Suprapubic skin (tissue), 4 donors: ENCODE results near the gene GGCX. TPM values are rescaled to one million over a fixed set of nuclear protein-coding genes. Genes with fewer than 3 reads are reported as not detected.
A peak's percentile ranks its signal among the peaks of the same experiment; 100 is the strongest.

Experiments used
- DNase-seq, 2 donors: peaks; one replicate each; pipeline ENCODE4 v3.0.0-alpha.2; 2019; ENCODE audit warnings: low spot score in 2 of 2
- H3K27ac ChIP-seq: fragments of 200-600 bp; sonication (generic); one replicate; pipeline ENCODE4 v1.5.1; 2019
- H3K27me3 ChIP-seq: fragments of 200-600 bp; sonication (generic); one replicate; pipeline ENCODE4 v1.5.1; 2019
- H3K36me3 ChIP-seq: fragments of 200-600 bp; sonication (generic); one replicate; pipeline ENCODE4 v1.5.1; 2019
- H3K4me1 ChIP-seq: fragments of 200-600 bp; sonication (generic); one replicate; pipeline ENCODE4 v1.5.1; 2019
- H3K4me3 ChIP-seq: fragments of 200-600 bp; sonication (generic); one replicate; pipeline ENCODE4 v1.5.1; 2019; ENCODE audit warnings: mild to moderate bottlenecking
- H3K9me3 ChIP-seq: fragments of 200-600 bp; sonication (generic); one replicate; pipeline ENCODE4 v1.5.1; 2019
- CTCF ChIP-seq, 2 donors: fragments of 200-600 bp in 1 of 2; fragments of 450-650 bp in 1 of 2; sonication (generic) in 1 of 2; IDR thresholded peaks; one replicate each; pipeline ENCODE4 v1.5.1; 2016 to 2019; ENCODE audit warnings: antibody characterized with exemption in 2 of 2, mild to moderate bottlenecking in 1 of 2, moderate library complexity in 1 of 2
- EP300 ChIP-seq: sonication (generic); formaldehyde crosslinking; IDR thresholded peaks from one replicate; pipeline ENCODE4 v1.6.1; 2017; ENCODE audit warnings: antibody characterized with exemption
- POLR2A ChIP-seq, 2 donors: fragments of 450-650 bp; IDR thresholded peaks; one replicate each; pipeline ENCODE4 v1.6.1; 2017; ENCODE audit warnings: antibody characterized with exemption in 2 of 2, mild to moderate bottlenecking in 2 of 2, moderate library complexity in 2 of 2
- POLR2AphosphoS5 ChIP-seq, 3 donors: sonication (generic); formaldehyde crosslinking; IDR thresholded peaks; one replicate each; pipeline ENCODE4 v1.6.1; 2017; ENCODE audit warnings: antibody characterized with exemption in 3 of 3
- WGBS: methylation state at CpG from one replicate; pipeline ENCODE4 v1.1.5; 2018; 5-methylcytosine and 5-hydroxymethylcytosine counted together
- total RNA-seq, 4 donors: library from RNA; depleted of rRNA; stranded (reverse); fragments of >200 nt; gene quantifications; one replicate each; pipeline ENCODE4 v1.1.0, GENCODE V29; 2016

The GGCX gene
- total RNA-seq, 4 donors from 2014 or later: 23.2 to 38.9 (median 27.7) TPM

GRCh38 chr2:85502720-85503119, 58.6 kb downstream of the GGCX start:
- no peak for DNase-seq
- H3K4me3 ChIP-seq: no peak overlapping the region
- 72% methylated on average over 3 of the region's 3 CpGs for WGBS
- H3K27me3 ChIP-seq: no peaks in the 10 kb centered on the region
- no peaks in the 10 kb centered on the region for H3K36me3 ChIP-seq
- peaks cover 38% of the 10 kb centered on the region for H3K4me1 ChIP-seq
- TF ChIP-seq EP300: no peak
- TF ChIP-seq POLR2AphosphoS5 (IDR thresholded peaks at IDR 0.05): no peak
- no peak for TF ChIP-seq POLR2A (IDR thresholded peaks at IDR 0.05)
- no peak for TF ChIP-seq CTCF (IDR thresholded peaks at IDR 0.05)
- no peaks in the 10 kb centered on the region for H3K9me3 ChIP-seq
- no peak overlapping the region for H3K27ac ChIP-seq

GRCh38 chr2:85501248-85501647, 60.0 kb downstream of the GGCX start:
- Histone ChIP-seq H3K9me3 (no peaks in the 10 kb centered on the region), H3K27ac (no peak overlapping the region), H3K27me3 (no peaks in the 10 kb centered on the region), H3K4me1 (peaks cover 38% of the 10 kb centered on the region), H3K36me3 (no peaks in the 10 kb centered on the region), H3K4me3 (no peak overlapping the region)
- 69% methylated on average over 3 of the region's 3 CpGs for WGBS
- TF ChIP-seq CTCF (IDR thresholded peaks at IDR 0.05) (no peak), POLR2AphosphoS5 (IDR thresholded peaks at IDR 0.05) (no peak), EP300 (no peak), POLR2A (IDR thresholded peaks at IDR 0.05) (no peak)
- no peak for DNase-seq

- H3K36me3 ChIP-seq: no peaks in the 10 kb centered on the region
- no peaks in the 10 kb centered on the region for H3K27me3 ChIP-seq
- peaks cover 10% of the 10 kb centered on the region for H3K4me1 ChIP-seq
- H3K9me3 ChIP-seq: no peaks in the 10 kb centered on the region
- peak overlapping the region; percentile 16 for H3K27ac ChIP-seq
- TF ChIP-seq POLR2AphosphoS5 (IDR thresholded peaks at IDR 0.05) (no peak), POLR2A (IDR thresholded peaks at IDR 0.05) (no peak), CTCF (IDR thresholded peaks at IDR 0.05) (no peak), EP300 (no peak)
- WGBS: 91% methylated on average over 4 of the region's 4 CpGs
- DNase-seq: no peak
- no peak overlapping the region for H3K4me3 ChIP-seq
Measured at GRCh38 chr2:85497944-85498630, 63.2 kb downstream of the GGCX start.

GRCh38 chr2:85496436-85496835, 64.9 kb downstream of the GGCX start:
- H3K4me1 ChIP-seq: peaks cover 7% of the 10 kb centered on the region
- H3K27ac ChIP-seq: no peak overlapping the region
- TF ChIP-seq POLR2AphosphoS5 (IDR thresholded peaks at IDR 0.05): no peak
- no peak for TF ChIP-seq CTCF (IDR thresholded peaks at IDR 0.05)
- no peak for TF ChIP-seq POLR2A (IDR thresholded peaks at IDR 0.05)
- no peak for TF ChIP-seq EP300
- no peaks in the 10 kb centered on the region for H3K9me3 ChIP-seq
- no peaks in the 10 kb centered on the region for H3K36me3 ChIP-seq
- 100% methylated on average over 1 of the region's 1 CpG for WGBS
- H3K4me3 ChIP-seq: no peak overlapping the region
- no peak for DNase-seq
- no peaks in the 10 kb centered on the region for H3K27me3 ChIP-seq

Other genes starting within 250 kb of the GGCX start
- gene TGOLN2, start 233.5 kb downstream of the GGCX start, total RNA-seq: 100 to 1,000 TPM in 1 of 4 donors, 10 to 100 TPM in 3; 62.5 to 118 (median 72.0) TPM
- gene RETSAT, start 207.0 kb downstream of the GGCX start, total RNA-seq: 100 to 1,000 TPM in 3 of 4 donors, 10 to 100 TPM in 1; 92.4 to 126 (median 117) TPM
- 10 to 100 TPM; 24.4 to 41.8 (median 30.0) TPM for gene ELMOD3, start 206.7 kb downstream of the GGCX start, total RNA-seq
- gene CAPG, start 151.1 kb downstream of the GGCX start, total RNA-seq: 100 to 1,000 TPM; 139 to 212 (median 172) TPM
- not detected for gene SH2D6, start 142.8 kb downstream of the GGCX start, total RNA-seq
- 100 to 1,000 TPM; 153 to 234 (median 167) TPM for gene MAT2A, start 22.3 kb downstream of the GGCX start, total RNA-seq
- 100 to 1,000 TPM in 1 of 4 donors, 10 to 100 TPM in 3; 85.5 to 123 (median 96.0) TPM for gene VAMP8, start 16.1 kb upstream of the GGCX start, total RNA-seq
- 10 to 100 TPM in 2 of 4 donors, 1 to 10 TPM in 2; 7.9 to 24.1 (median 14.0) TPM for gene VAMP5, start 22.9 kb upstream of the GGCX start, total RNA-seq
- gene RNF181, start 34.3 kb upstream of the GGCX start, total RNA-seq: 100 to 1,000 TPM in 3 of 4 donors, 10 to 100 TPM in 1; 89.9 to 127 (median 110) TPM
- 10 to 100 TPM; 13.1 to 15.0 (median 14.1) TPM for gene TMEM150A, start 41.2 kb upstream of the GGCX start, total RNA-seq
- gene C2orf68, start 50.6 kb upstream of the GGCX start, total RNA-seq: 10 to 100 TPM; 15.8 to 28.1 (median 18.3) TPM
- 10 to 100 TPM; 38.2 to 44.0 (median 40.4) TPM for gene USP39, start 54.7 kb upstream of the GGCX start, total RNA-seq
- not detected for gene SFTPB, start 106.7 kb upstream of the GGCX start, total RNA-seq
- 1 to 10 TPM in 3 of 4 donors, not detected in 1; 1.6 to 4.8 (median 1.9) TPM for gene GNLY, start 132.9 kb upstream of the GGCX start, total RNA-seq
- gene ATOH8, start 192.5 kb upstream of the GGCX start, total RNA-seq: 10 to 100 TPM in 3 of 4 donors, 1 to 10 TPM in 1; 9.7 to 30.3 (median 27.3) TPM